K562 (cell line): ENCODE measurements around the gene SAMD8. TPM values are rescaled to one million over a fixed set of nuclear protein-coding genes. Genes with fewer than 3 reads are reported as not detected.
A peak's percentile ranks its signal among the peaks of the same experiment; 100 is the strongest.

ENCODE experiments used
- BRCA1 ChIP-seq, 2 experiments: fragments of 450-650 bp in 1 of 2; sonication (generic) in 1 of 2; formaldehyde crosslinking in 1 of 2; IDR thresholded peaks; 2 replicates each; pipeline versions ENCODE4 v1.5.0 to v1.6.1; 2017 to 2020; ENCODE audit warnings: mild to moderate bottlenecking in 1 of 2, missing genetic modification reagents in 1 of 2
- CGGBP1 ChIP-seq: fragments of 250-450 bp; sonication (Bioruptor Pico); IDR thresholded peaks from 2 replicates; pipeline ENCODE4 v1.9.0; 2021; ENCODE audit warnings: mild to moderate bottlenecking
- EP300 ChIP-seq: IDR thresholded peaks from 2 replicates; pipeline ENCODE4 v1.6.1; 2012; ENCODE audit warnings: low read length, improper control_type of control experiment
- MED1 ChIP-seq: sonication (generic); formaldehyde crosslinking; IDR thresholded peaks from 2 replicates; pipeline ENCODE4 v1.8.1; 2023; ENCODE audit warnings: missing genetic modification reagents, borderline replicate concordance
- PHF20 ChIP-seq: fragments of 450-650 bp; IDR thresholded peaks from 2 replicates; pipeline ENCODE4 v1.6.1; 2018; ENCODE audit not compliant: partially characterized antibody
- PML ChIP-seq: IDR thresholded peaks from 2 replicates; pipeline ENCODE4 v1.6.1; 2012; ENCODE audit warnings: low read length, inconsistent platforms
- RBM22 ChIP-seq: fragments of 200-400 bp; formaldehyde crosslinking; IDR thresholded peaks from 2 replicates; pipeline ENCODE4 v1.6.1; 2018; ENCODE audit warnings: low read length, low read depth; ENCODE audit not compliant: poor library complexity, severe bottlenecking
- XRCC5 ChIP-seq: fragments of 200-400 bp; formaldehyde crosslinking; IDR thresholded peaks from 2 replicates; pipeline ENCODE4 v1.6.1; 2017; ENCODE audit warnings: low read depth, mild to moderate bottlenecking, low read length
- ZNF124 ChIP-seq: sonication (generic); formaldehyde crosslinking; IDR thresholded peaks from 2 replicates; pipeline ENCODE4 v1.8.1; 2022; ENCODE audit warnings: missing genetic modification reagents
- ZNF197 ChIP-seq: fragments of 200-800 bp; sonication (Bioruptor generic); IDR thresholded peaks from 2 replicates; pipeline ENCODE4 v1.6.1; 2016; ENCODE audit warnings: low read depth, missing genetic modification characterization, missing compliant biosample characterization
- ZNF764 ChIP-seq: fragments of 250-450 bp; sonication (Bioruptor Pico); IDR thresholded peaks from 2 replicates; pipeline ENCODE4 v1.4.0; 2020; ENCODE audit warnings: low read depth, mild to moderate bottlenecking, moderate library complexity
- polyA plus RNA-seq, 8 experiments: library from polyadenylated mRNA; depleted of rRNA in 4 of 8; stranded (reverse) in 5 of 8; unstranded in 3 of 8; fragments of >200 nt; fragmentation: Nextera tagmentation in 2 of 8; fragmentation: Illumina TruSeq in 1 of 8; extraction: Ambion mirVana in 2 of 8; extraction: Trizol in 1 of 8; gene quantifications; 2 replicates each; pipeline versions ENCODE4 v1.2.1 to v1.2.3, GENCODE V29; 2011 to 2014; ENCODE audit warnings: inconsistent platforms in 1 of 8, missing spikeins in 1 of 8
- total RNA-seq, 7 experiments: library from RNA; depleted of rRNA in 6 of 7; stranded (reverse); fragments of >200 nt in 6 of 7; fragmentation: Illumina TruSeq in 2 of 7; extraction: Trizol in 2 of 7; gene quantifications; 2 replicates each; pipeline versions ENCODE4 v1.2.1 to v1.2.3, GENCODE V29; 2011 to 2021; ENCODE audit warnings: low replicate concordance in 1 of 7
- TF ChIP-seq, protein P1 (sequence below): fragments of 450-650 bp; IDR thresholded peaks from 2 replicates; pipeline ENCODE4 v1.6.1; 2016; ENCODE audit warnings: low read depth, mild to moderate bottlenecking, moderate library complexity
- TF ChIP-seq, protein P2 (sequence below): sonication (generic); formaldehyde crosslinking; IDR thresholded peaks from 2 replicates; pipeline ENCODE4 v1.8.1; 2023; ENCODE audit warnings: mild to moderate bottlenecking, missing genetic modification reagents
- TF ChIP-seq, protein P3 (sequence below): fragments of 450-650 bp; formaldehyde crosslinking; IDR thresholded peaks from 2 replicates; pipeline ENCODE4 v1.4.0; 2022; ENCODE audit warnings: missing genetic modification characterization

SAMD8 gene
- total and polyA plus RNA-seq, 9 of the 15 experiments (the other 6 are each of a cell fraction or from before 2014, with no cell fraction given) = 2.7 to 16.1 (median 6.2) TPM

GRCh38 chr10:75210282-75211006 lies 99.0 kb downstream of the SAMD8 start, which contains the start of gene VDAC2 (continued):
- peak; percentile 79; the same call in 1 of the 2 replicates for TF ChIP-seq CGGBP1 (CRISPR knock-in tag)
- no peak for TF ChIP-seq MED1 (CRISPR knock-in tag)
- peak; percentile 85 for TF ChIP-seq PHF20
- TF ChIP-seq ZNF124 = no peak
- TF ChIP-seq, protein P1, sequence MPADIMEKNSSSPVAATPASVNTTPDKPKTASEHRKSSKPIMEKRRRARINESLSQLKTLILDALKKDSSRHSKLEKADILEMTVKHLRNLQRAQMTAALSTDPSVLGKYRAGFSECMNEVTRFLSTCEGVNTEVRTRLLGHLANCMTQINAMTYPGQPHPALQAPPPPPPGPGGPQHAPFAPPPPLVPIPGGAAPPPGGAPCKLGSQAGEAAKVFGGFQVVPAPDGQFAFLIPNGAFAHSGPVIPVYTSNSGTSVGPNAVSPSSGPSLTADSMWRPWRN = 0 out of 2 replicates have a peak, but pooled peaks have one; percentile 9
- TF ChIP-seq, protein P2, sequence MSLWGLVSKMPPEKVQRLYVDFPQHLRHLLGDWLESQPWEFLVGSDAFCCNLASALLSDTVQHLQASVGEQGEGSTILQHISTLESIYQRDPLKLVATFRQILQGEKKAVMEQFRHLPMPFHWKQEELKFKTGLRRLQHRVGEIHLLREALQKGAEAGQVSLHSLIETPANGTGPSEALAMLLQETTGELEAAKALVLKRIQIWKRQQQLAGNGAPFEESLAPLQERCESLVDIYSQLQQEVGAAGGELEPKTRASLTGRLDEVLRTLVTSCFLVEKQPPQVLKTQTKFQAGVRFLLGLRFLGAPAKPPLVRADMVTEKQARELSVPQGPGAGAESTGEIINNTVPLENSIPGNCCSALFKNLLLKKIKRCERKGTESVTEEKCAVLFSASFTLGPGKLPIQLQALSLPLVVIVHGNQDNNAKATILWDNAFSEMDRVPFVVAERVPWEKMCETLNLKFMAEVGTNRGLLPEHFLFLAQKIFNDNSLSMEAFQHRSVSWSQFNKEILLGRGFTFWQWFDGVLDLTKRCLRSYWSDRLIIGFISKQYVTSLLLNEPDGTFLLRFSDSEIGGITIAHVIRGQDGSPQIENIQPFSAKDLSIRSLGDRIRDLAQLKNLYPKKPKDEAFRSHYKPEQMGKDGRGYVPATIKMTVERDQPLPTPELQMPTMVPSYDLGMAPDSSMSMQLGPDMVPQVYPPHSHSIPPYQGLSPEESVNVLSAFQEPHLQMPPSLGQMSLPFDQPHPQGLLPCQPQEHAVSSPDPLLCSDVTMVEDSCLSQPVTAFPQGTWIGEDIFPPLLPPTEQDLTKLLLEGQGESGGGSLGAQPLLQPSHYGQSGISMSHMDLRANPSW (CRISPR knock-in tag) = 0 out of 2 replicates have a peak, but pooled peaks have one; percentile 70
- no peak; the same call in 1 of the 2 replicates for TF ChIP-seq ZNF197 (CRISPR knock-in tag)
- TF ChIP-seq XRCC5 = peak; percentile 63; the same call in 1 of the 2 replicates
- TF ChIP-seq PML = peak; percentile 53; the same call in 1 of the 2 replicates
- TF ChIP-seq, protein P3, sequence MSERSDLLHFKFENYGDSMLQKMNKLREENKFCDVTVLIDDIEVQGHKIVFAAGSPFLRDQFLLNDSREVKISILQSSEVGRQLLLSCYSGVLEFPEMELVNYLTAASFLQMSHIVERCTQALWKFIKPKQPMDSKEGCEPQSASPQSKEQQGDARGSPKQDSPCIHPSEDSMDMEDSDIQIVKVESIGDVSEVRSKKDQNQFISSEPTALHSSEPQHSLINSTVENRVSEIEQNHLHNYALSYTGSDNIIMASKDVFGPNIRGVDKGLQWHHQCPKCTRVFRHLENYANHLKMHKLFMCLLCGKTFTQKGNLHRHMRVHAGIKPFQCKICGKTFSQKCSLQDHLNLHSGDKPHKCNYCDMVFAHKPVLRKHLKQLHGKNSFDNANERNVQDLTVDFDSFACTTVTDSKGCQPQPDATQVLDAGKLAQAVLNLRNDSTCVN (CRISPR knock-in tag) = peak; percentile 95
- TF ChIP-seq BRCA1 (IDR thresholded peaks at IDR 0.05) = no peak
- TF ChIP-seq BRCA1 (CRISPR knock-in tag; IDR thresholded peaks at IDR 0.05) = no peak
- no peak; the same call in 1 of the 2 replicates for TF ChIP-seq EP300
- TF ChIP-seq ZNF764 = no peak
- TF ChIP-seq RBM22 = peak; percentile 66
